SU-DHL-6 (cell line): Measurements from ENCODE around the gene PPP2R2B.

Experiments used
- H2AFZ ChIP-seq: fragments of 200-600 bp; sonication (generic); 2 replicates; pipeline ENCODE4 v1.6.1; 2014; ENCODE audit warnings: low read depth, mild to moderate bottlenecking, moderate library complexity, mixed read lengths, antibody characterized with exemption, low read length; ENCODE audit not compliant: severe bottlenecking
- H3F3A ChIP-seq: fragments of 200-600 bp; shearing (Covaris generic); 2 replicates; pipeline ENCODE4 v1.6.0; 2016; ENCODE audit warnings: antibody characterized with exemption, mild to moderate bottlenecking; ENCODE audit not compliant: insufficient read depth
- H3K27ac ChIP-seq: fragments of 200-600 bp; sonication (generic); 2 replicates; pipeline ENCODE4 v1.5.1; 2016; ENCODE audit warnings: low read depth, mild to moderate bottlenecking, low read length, moderate library complexity, mixed read lengths
- H3K27me3 ChIP-seq: fragments of 200-600 bp; sonication (generic), shearing (Covaris generic); 2 replicates; pipeline ENCODE4 v1.6.0; 2014; ENCODE audit warnings: mild to moderate bottlenecking, low read length
- H3K36me3 ChIP-seq: fragments of 200-600 bp; sonication (generic); 2 replicates; pipeline ENCODE4 v1.6.1; 2014; ENCODE audit warnings: mild to moderate bottlenecking, low read length, mixed read lengths
- H3K4me2 ChIP-seq: fragments of 300-600, 200-600 bp; shearing (Covaris generic), sonication (generic); 2 replicates; pipeline ENCODE4 v1.6.0; 2014; ENCODE audit warnings: low read length, low read depth, mild to moderate bottlenecking; ENCODE audit not compliant: poor library complexity, severe bottlenecking
- H3K4me3 ChIP-seq: fragments of 200-600 bp; sonication (generic); 2 replicates; pipeline ENCODE4 v1.5.1; 2014; ENCODE audit warnings: antibody characterized with exemption, low read length, mild to moderate bottlenecking, mixed read lengths; ENCODE audit not compliant: insufficient read depth, poor library complexity, severe bottlenecking
- H3K79me2 ChIP-seq: fragments of 200-600 bp; sonication (generic); 2 replicates; pipeline ENCODE4 v1.6.1; 2014; ENCODE audit warnings: mild to moderate bottlenecking, low read length, moderate library complexity; ENCODE audit not compliant: insufficient read depth
- H3K9ac ChIP-seq: fragments of 200-600 bp; sonication (generic); 2 replicates; pipeline ENCODE4 v1.7.0; 2014; ENCODE audit warnings: mild to moderate bottlenecking, low read length
- H3K9me2 ChIP-seq: fragments of 200-600 bp; sonication (generic); replicated peaks from 2 replicates; pipeline ENCODE4 v1.6.1; 2014; ENCODE audit warnings: low read length; ENCODE audit not compliant: insufficient read depth
- H3K9me3 ChIP-seq: fragments of 200-600 bp; sonication (generic); 2 replicates; pipeline ENCODE4 v1.6.1; 2014; ENCODE audit warnings: low read length, mixed read lengths; ENCODE audit not compliant: insufficient read depth
- H4K20me1 ChIP-seq: fragments of 200-600 bp; sonication (generic); 2 replicates; pipeline ENCODE4 v1.6.1; 2014; ENCODE audit warnings: low read depth, mild to moderate bottlenecking, antibody characterized with exemption, low read length, moderate library complexity, mixed read lengths
- CTCF ChIP-seq: fragments of 200-600 bp; sonication (generic); IDR thresholded peaks from one replicate; pipeline ENCODE4 v1.5.1; 2017; ENCODE audit warnings: antibody characterized with exemption, mild to moderate bottlenecking, low read length, moderate library complexity; ENCODE audit not compliant: insufficient read depth, poor library complexity, severe bottlenecking
- EZH2phosphoT487 ChIP-seq: fragments of 200-600 bp; sonication (generic), shearing (Covaris generic); conservative IDR thresholded peaks from 2 replicates; pipeline ENCODE4 v1.6.1; 2018; ENCODE audit warnings: mild to moderate bottlenecking, antibody characterized with exemption, low read length, moderate library complexity, mixed read lengths

The PPP2R2B gene

GRCh38 chr5:146878476-146879172 lies at the start of gene PPP2R2B:
Gene PPP2R2B, minus strand, starts transcription at chr5:146878757.
- no peaks in the 10 kb centered on the region for H4K20me1 ChIP-seq
- no peak within 1 kb of the TSS for H2AFZ ChIP-seq
- no peak within 1 kb of the TSS for H3K9ac ChIP-seq
- no peaks in the 10 kb centered on the region for H3K9me2 ChIP-seq
- no peaks in the 10 kb centered on the region for H3K9me3 ChIP-seq
- no peak within 1 kb of the TSS for H3K27ac ChIP-seq
- H3K4me3 ChIP-seq: no peak within 1 kb of the TSS
- H3K36me3 ChIP-seq: no peaks in the 10 kb centered on the region
- no peaks in the 10 kb centered on the region for H3K79me2 ChIP-seq
- H3F3A ChIP-seq: no peaks in the 10 kb centered on the region
- no peaks in the 10 kb centered on the region for H3K27me3 ChIP-seq
- TF ChIP-seq EZH2phosphoT487: no peak
- TF ChIP-seq CTCF: no peak
- peak within 1 kb of the TSS; percentile 27 for H3K4me2 ChIP-seq

- Histone ChIP-seq H3K4me3 (no peak overlapping the region), H3K27ac (no peak overlapping the region), H3K4me2 (no peak overlapping the region), H3K9ac (no peak overlapping the region), H2AFZ (no peak overlapping the region), H3K36me3 (no peaks in the 10 kb centered on the region), H3F3A (no peaks in the 10 kb centered on the region), H4K20me1 (no peaks in the 10 kb centered on the region), H3K9me2 (no peaks in the 10 kb centered on the region), H3K79me2 (no peaks in the 10 kb centered on the region), H3K27me3 (no peaks in the 10 kb centered on the region), H3K9me3 (no peaks in the 10 kb centered on the region)
- TF ChIP-seq CTCF (no peak), EZH2phosphoT487 (no peak)
Measured at GRCh38 chr5:146924132-146924531, 45.6 kb upstream of the PPP2R2B start.

- no peaks in the 10 kb centered on the region for H3F3A ChIP-seq
Measured at GRCh38 chr5:146921225-146921624, 42.7 kb upstream of the PPP2R2B start.

More at GRCh38 chr5:146921225-146921624, 42.7 kb upstream of the PPP2R2B start:
- H3K4me2 ChIP-seq: no peak overlapping the region
- H3K4me3 ChIP-seq: no peak overlapping the region
- no peaks in the 10 kb centered on the region for H3K36me3 ChIP-seq
- H2AFZ ChIP-seq: no peak overlapping the region
- H3K27ac ChIP-seq: no peak overlapping the region
- no peaks in the 10 kb centered on the region for H3K9me3 ChIP-seq
- no peaks in the 10 kb centered on the region for H3K79me2 ChIP-seq
- no peaks in the 10 kb centered on the region for H3K9me2 ChIP-seq
- no peaks in the 10 kb centered on the region for H4K20me1 ChIP-seq
- TF ChIP-seq CTCF (no peak), EZH2phosphoT487 (no peak)
- H3K9ac ChIP-seq: no peak overlapping the region
- H3K27me3 ChIP-seq: no peaks in the 10 kb centered on the region
